GM13976 (cell line): ENCODE results near the gene MSMO1.

Source experiments
- DNase-seq: peaks from one replicate; pipeline ENCODE4 v3.0.0; 2012; ENCODE audit warnings: low spot score
- CTCF ChIP-seq: IDR thresholded peaks from 2 replicates; pipeline ENCODE4 v1.5.1; 2012; ENCODE audit warnings: borderline replicate concordance, mild to moderate bottlenecking; ENCODE audit not compliant: insufficient read depth; ENCODE audit errors: extremely low read depth, missing control alignments, control extremely low read depth
- in situ Hi-C: fragments of 300-500 bp; cut with MboI; formaldehyde crosslinking; loops from one replicate; pipeline ENCODE4 v1.12.0; 2022; ENCODE audit warnings: low sequenced_read_pairs, mixed read lengths, inconsistent platforms; ENCODE audit not compliant: unreplicated experiment

The MSMO1 gene

GRCh38 chr4:165379678-165380064 lies 52.2 kb downstream of the MSMO1 start:
- no peak for TF ChIP-seq CTCF
- in situ Hi-C loops, result no loop called here
- no peak for DNase-seq

- in situ Hi-C loops, result no loop called here
- no peak for TF ChIP-seq CTCF
- DNase-seq, result no peak
These were observed 53.3 kb downstream of the MSMO1 start for GRCh38 chr4:165380805-165381204.

- in situ Hi-C loops, result no loop called here
- no peak for DNase-seq
These were observed 54.4 kb downstream of the MSMO1 start for GRCh38 chr4:165381821-165382373.

GRCh38 chr4:165382640-165383039 lies 55.2 kb downstream of the MSMO1 start:
- in situ Hi-C loops, result no loop called here
- no peak for DNase-seq
- no peak for TF ChIP-seq CTCF

More at GRCh38 chr4:165381821-165382373, 54.4 kb downstream of the MSMO1 start:
- no peak for TF ChIP-seq CTCF

- DNase-seq, result no peak
- TF ChIP-seq CTCF, result no peak
- in situ Hi-C loops, result no loop called here
These were observed 56.2 kb downstream of the MSMO1 start for GRCh38 chr4:165383591-165384073.

- in situ Hi-C loops, result no loop called here
- no peak for DNase-seq
- no peak for TF ChIP-seq CTCF
These were observed 56.7 kb downstream of the MSMO1 start for GRCh38 chr4:165384186-165384585.
